Right renal pelvis (tissue), 4 donors: ENCODE measurements around the gene LCN6. TPM values are rescaled to one million over a fixed set of nuclear protein-coding genes. Genes with fewer than 3 reads are reported as not detected.

Source experiments
- DNase-seq, 4 donors: peaks; one replicate each; pipeline ENCODE4 v3.0.0-alpha.2; 2013; ENCODE audit warnings: low read depth in 4 of 4, low spot score in 3 of 4, missing footprints in 1 of 4
- polyA plus RNA-seq, 4 donors: library from polyadenylated mRNA; unstranded; fragments of 120-200 nt; gene quantifications; one replicate each; pipeline ENCODE4 v1.2.1, GENCODE V29; 2013; ENCODE audit not compliant: insufficient read length in 4 of 4

Gene LCN6
- polyA plus RNA-seq, 4 donors: 0.34 TPM; not detected in 3

DNA sequence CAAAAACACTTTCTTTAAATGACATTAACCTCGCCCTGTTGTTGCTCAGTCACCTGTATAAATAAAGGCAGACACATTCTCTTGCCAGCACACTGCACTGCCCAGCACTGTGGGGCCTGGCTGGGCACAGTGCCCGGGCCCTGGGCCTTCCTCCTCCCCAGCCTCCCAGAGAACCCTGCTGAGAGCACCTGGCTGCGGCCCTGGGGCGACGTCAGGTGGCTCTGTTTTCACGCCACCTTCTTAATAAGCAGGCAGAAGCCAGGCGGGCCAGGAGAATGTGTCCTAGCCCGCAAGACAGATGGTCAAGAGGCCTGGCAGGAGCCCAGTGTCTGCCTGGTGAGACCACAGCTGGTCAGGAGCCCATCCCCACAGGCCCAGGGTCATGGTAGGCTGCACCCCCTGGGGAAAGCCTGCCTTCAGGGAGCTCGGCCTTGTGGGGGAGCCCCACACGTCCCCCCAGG lies 52.9 kb downstream of the LCN6 start:
- no peak for DNase-seq

- no peak for DNase-seq
Measured at GRCh38 chr9:136694872-136695247, 53.5 kb downstream of the LCN6 start.

GRCh38 chr9:136694163-136694871 lies 54.0 kb downstream of the LCN6 start:
- DNase-seq: no peak

Other genes starting within 250 kb of the LCN6 start
- 10 to 100 TPM; 25.4 to 41.4 (median 29.5) TPM for gene NOTCH1, start 202.5 kb downstream of the LCN6 start, polyA plus RNA-seq
- gene EGFL7, start 85.6 kb downstream of the LCN6 start, polyA plus RNA-seq: 10 to 100 TPM; 52.6 to 97.9 (median 59.2) TPM
- 10 to 100 TPM; 42.2 to 61.6 (median 43.2) TPM for gene AGPAT2, start 61.1 kb downstream of the LCN6 start, polyA plus RNA-seq
- gene DIPK1B, start 36.0 kb downstream of the LCN6 start, polyA plus RNA-seq: 10 to 100 TPM; 31.0 to 47.3 (median 34.3) TPM
- gene LCN10, start 5.6 kb downstream of the LCN6 start, polyA plus RNA-seq: 1 to 10 TPM in 3 of 4 donors, under 1 TPM in 1; 0.56 to 1.5 (median 1.2) TPM
- gene LCN8, start 9.7 kb upstream of the LCN6 start, polyA plus RNA-seq: under 1 TPM; 0.17 to 0.30 (median 0.25) TPM
- under 1 TPM in 2 of 4 donors, not detected in 2; 0.06 to 0.08 TPM for gene LCN15, start 16.0 kb upstream of the LCN6 start, polyA plus RNA-seq
- gene TMEM141, start 42.8 kb upstream of the LCN6 start, polyA plus RNA-seq: 10 to 100 TPM; 69.6 to 89.4 (median 73.2) TPM
- gene CCDC183, start 47.8 kb upstream of the LCN6 start, polyA plus RNA-seq: 1 to 10 TPM; 4.8 to 6.2 (median 5.2) TPM
- gene RABL6, start 59.4 kb upstream of the LCN6 start, polyA plus RNA-seq: 10 to 100 TPM; 56.6 to 76.5 (median 64.3) TPM
- gene AJM1, start 94.0 kb upstream of the LCN6 start, polyA plus RNA-seq: 1 to 10 TPM in 2 of 4 donors, under 1 TPM in 2; 0.67 to 1.7 (median 0.96) TPM
- gene PHPT1, start 100.9 kb upstream of the LCN6 start, polyA plus RNA-seq: 100 to 1,000 TPM in 1 of 4 donors, 10 to 100 TPM in 3; 79.2 to 145 (median 81.4) TPM
- gene MAMDC4, start 103.8 kb upstream of the LCN6 start, polyA plus RNA-seq: 10 to 100 TPM in 1 of 4 donors, 1 to 10 TPM in 3; 6.0 to 10.6 (median 6.9) TPM
- 100 to 1,000 TPM; 317 to 400 (median 357) TPM for gene EDF1, start 117.8 kb upstream of the LCN6 start, polyA plus RNA-seq
- 10 to 100 TPM; 11.3 to 16.8 (median 12.4) TPM for gene TRAF2, start 138.0 kb upstream of the LCN6 start, polyA plus RNA-seq
- gene FBXW5, start 196.2 kb upstream of the LCN6 start, polyA plus RNA-seq: 10 to 100 TPM; 38.7 to 67.9 (median 43.5) TPM
- gene C8G, start 196.7 kb upstream of the LCN6 start, polyA plus RNA-seq: 1 to 10 TPM in 2 of 4 donors, under 1 TPM in 2; 0.36 to 1.1 (median 0.90) TPM
- 10 to 100 TPM; 21.8 to 36.8 (median 29.4) TPM for gene LCN12, start 203.7 kb upstream of the LCN6 start, polyA plus RNA-seq
- gene PTGDS, start 229.0 kb upstream of the LCN6 start, polyA plus RNA-seq: 100 to 1,000 TPM in 1 of 4 donors, 10 to 100 TPM in 3; 27.8 to 104 (median 33.5) TPM
- gene LCNL1, start 234.5 kb upstream of the LCN6 start, polyA plus RNA-seq: under 1 TPM; 0.08 to 0.35 (median 0.19) TPM
- 10 to 100 TPM; 26.9 to 46.1 (median 31.5) TPM for gene PAXX, start 243.9 kb upstream of the LCN6 start, polyA plus RNA-seq
- gene CLIC3, start 248.0 kb upstream of the LCN6 start, polyA plus RNA-seq: 1 to 10 TPM in 1 of 4 donors, under 1 TPM in 3; 0.28 to 1.2 (median 0.50) TPM